Activated T-helper 1 cell treated with Interleukin-2 at 50 U/mL for 16 hours (primary cell): ENCODE measurements around the gene ROR1.

ENCODE experiments used
- DNase-seq: peaks from one replicate; pipeline ENCODE4 v3.0.0-alpha.2; 2020; ENCODE audit warnings: low read depth

ROR1 gene

DNA sequence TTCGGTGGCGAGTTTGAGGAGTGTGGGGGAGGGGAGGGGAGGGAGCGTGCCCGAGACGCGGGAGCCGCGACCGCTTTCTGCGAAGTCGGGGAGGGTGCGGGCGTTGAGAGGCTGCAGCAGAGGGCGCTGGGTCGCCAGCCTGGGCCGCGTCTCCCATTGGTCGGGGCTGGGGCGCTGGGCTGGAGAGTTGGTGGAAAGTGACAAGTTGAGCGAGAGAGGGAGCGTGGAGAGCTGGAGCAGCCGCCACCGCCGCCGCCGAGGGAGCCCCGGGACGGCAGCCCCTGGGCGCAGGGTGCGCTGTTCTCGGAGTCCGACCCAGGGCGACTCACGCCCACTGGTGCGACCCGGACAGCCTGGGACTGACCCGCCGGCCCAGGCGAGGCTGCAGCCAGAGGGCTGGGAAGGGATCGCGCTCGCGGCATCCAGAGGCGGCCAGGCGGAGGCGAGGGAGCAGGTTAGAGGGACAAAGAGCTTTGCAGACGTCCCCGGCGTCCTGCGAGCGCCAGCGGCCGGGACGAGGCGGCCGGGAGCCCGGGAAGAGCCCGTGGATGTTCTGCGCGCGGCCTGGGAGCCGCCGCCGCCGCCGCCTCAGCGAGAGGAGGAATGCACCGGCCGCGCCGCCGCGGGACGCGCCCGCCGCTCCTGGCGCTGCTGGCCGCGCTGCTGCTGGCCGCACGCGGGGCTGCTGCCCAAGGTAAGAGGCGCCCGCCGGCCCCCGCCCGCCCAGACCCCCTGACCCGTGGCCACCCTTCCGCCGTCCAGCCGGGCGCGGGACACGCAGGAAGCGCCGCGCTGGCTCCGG, at the start of gene ROR1:
Gene ROR1, plus strand, starts transcription at position 203 of the 802 bp plus-strand sequence.
- DNase-seq = peak; percentile 1

DNA sequence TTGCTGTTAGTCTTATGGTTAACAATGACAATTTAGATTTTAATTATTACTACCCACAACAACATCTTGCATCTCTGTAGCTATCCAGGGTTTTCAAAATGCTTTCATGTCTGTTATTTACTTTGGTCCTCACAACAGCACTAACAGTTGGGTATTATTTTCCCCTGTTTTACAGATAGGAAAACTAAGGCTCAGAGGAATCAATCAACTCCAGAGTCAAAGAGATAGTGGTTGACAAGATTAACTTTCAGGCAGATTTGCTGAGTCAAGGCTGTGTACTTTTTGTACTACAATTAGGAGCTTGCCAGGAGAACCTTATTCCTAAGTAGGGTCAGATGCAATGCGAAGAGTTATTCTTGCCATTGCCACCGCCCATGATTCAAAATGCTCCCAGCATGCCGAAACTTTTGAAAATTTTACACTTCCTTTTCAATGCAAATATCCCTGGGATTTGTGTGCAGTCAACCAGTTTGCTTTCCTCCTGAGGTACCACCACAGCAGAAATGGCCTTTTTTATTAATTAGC, 49.4 kb upstream of the ROR1 start:
- DNase-seq = no peak

DNA sequence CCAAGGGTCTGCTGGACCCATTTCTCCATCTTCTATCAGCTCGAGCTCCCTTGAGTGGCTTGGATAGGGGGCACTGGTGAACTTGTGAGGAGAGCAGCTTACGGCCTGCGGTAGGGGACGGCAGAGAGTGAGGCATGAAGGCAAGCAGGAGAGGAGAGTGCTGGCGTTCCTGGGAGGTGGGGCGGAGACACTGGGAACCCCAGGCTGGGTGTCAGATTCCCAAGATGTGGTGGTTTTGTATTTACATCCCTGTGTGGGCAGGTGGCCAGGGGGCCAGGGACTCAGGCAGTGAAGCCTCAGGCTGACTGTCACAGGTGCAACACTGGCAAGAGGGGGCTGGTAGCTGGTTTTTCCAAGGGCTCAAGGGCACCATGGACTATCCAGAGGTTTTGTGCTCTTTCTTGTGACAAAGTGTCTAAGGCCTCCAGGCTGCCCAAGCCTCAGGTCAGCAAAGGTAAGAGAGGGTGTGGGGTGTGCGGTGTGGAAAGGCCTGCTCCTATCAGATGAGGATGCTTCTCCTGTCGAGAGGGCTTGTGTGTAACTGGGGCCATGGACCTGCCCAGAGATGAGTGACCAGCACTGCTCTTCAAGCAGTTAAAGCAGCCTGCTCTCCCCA, 45.1 kb upstream of the ROR1 start:
- no peak for DNase-seq

DNA sequence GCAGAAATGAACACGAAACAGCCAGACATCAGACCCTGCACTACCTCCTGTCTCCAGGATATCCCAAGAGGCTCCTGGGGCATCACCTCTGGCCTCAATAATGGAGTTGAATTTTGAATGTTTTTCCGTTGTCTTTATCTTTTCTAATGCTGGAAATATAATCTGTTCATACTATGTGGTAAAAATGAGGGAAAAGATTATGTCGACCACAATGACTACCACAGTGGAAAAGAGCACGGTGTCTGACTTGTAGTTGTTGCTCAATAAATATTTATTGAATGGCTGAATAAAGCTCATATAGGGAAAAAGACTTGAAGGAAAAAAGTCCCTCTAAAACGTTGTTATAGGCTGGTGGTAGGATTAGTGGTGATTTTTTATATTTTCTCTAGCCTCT, 44.6 kb upstream of the ROR1 start:
- no peak for DNase-seq

DNA sequence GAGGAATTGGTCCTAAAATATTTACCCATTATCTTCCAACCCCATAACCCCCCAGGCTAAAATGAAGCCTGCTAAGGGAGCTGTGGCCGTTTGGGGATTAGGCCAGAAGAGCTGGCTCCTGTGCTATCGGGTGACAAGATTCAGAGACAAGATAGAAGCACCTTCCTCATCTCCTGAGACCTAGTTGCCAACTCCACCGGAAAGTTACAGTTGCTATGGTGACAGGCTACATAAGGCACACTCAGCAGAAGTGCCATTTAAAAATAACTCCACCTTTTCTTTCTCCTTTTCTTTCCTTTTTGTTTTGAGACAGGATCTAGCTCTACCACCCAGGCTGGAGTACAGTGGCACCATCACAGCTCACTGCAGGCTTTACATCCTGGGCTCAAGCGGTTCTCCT, 43.6 kb upstream of the ROR1 start:
- no peak for DNase-seq

DNA sequence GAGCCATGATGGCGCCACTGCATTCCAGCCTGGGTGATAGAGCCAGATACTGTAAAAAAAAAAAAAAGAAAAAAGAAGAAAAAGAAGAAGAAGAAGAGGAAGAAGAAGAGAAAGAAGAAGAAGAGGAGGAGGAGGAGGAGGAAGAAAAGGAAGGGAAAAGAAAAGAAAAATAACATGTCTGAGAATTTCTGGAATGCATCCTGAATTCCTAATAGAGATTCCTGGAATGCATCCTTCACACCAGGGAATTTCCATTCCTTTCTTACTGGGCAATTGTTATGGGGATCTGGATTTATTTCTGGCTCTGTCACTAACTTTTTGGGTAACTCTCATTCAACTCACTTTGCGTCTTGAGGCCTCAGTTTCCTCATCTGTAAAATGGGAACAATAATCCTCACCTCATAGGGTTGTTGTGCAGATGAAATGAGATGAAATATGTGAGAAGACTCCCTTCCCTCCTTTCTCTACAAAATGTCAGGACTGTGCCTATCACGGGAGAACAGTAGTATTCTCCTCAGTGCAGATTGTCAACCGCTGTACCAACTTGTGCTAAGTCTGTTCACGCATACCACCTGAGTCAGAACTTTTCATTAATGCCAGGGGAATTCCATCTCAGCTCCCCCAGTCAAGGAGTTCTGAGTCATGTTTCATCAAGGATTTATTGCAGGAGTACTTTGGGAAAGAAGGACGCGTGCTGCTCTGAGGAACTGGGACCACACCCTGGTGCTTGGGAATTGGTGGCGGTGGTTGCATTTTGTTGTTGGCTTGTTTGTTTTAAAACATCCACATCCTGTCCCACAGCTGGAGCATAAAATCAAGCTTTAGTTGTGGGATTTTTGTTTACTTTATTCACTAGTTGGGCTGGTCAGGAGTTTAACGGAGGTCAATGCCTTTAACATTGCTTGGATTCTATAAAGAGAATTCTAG, 42.4 kb upstream of the ROR1 start:
- DNase-seq = no peak

DNA sequence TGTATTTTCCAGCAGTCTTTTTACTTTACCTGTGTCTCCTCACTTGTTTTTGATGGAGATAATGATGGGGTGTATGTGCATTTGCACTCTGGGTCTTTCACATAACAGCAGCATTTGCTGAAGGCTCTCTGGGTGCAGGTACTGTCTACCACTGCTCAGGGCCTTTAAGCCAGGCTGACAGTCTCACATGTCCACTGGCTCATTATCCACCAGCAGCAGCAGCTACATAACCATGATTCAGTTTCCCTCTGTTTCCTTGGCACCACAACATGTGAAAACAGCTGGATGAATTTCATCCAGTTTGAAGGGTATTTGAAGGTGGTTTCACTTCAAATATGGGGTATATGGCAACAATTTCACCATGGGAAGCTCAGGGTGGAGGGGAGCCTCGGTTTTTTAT, 41.2 kb upstream of the ROR1 start:
- no peak for DNase-seq

DNA sequence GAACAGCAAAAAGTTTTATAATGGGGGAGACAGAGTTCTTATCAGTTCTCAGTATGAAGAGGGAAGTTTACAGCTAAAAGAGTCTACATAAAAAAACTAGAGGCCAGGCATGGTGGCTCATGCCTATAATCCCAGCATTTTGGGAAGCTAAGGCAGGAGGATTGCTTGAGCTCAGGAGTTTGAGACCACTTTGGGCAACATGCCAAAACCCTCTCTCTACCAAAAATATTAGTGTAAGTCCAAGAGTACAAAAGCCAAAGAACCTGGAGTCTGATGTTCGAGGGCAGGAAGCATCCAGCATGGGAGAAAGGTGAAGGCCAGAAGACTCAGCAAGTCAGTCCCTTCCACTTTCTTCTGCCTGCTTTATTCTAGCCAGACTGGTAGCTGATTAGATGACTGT, 35.0 kb upstream of the ROR1 start:
- no peak for DNase-seq

DNA sequence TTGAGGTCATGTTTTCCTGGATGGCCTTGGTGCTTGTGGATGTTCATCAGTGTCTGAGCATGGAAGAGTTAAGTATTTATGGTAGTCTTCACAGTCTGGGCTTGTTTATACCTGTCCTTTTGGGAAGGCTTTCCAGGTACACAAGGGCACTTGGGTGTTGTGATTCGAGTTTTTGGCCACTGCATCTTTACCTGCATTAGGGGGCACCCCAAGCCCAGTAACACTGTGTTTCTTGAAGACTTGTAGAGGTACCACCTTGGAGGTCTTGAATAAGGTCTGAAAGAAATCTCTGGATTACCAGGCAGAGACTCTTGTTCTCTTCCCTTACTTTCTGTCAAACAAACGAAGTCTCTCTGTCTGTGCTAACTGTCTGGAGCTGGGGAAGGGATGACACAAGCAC, 34.4 kb upstream of the ROR1 start:
- no peak for DNase-seq

DNA sequence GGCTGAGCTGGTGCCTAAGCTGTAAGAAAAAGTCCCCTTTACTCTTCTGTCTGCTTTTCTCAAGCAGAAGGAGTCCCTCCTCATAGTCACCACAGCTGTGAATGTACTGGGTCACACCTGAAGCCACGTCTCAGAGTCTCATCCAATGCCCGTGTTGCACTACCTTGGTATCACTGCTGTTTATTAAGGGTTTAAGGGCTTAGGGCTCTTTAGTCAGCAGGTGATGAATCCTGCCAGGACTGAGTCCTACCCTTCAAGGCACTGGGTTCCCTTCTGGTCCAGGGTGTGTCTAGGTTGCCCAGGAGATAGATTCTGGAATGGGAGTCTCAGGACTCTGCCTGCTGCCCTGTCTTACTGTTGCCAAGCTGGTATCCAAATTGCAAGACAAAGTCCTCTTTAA, 33.4 kb upstream of the ROR1 start:
- no peak for DNase-seq

DNA sequence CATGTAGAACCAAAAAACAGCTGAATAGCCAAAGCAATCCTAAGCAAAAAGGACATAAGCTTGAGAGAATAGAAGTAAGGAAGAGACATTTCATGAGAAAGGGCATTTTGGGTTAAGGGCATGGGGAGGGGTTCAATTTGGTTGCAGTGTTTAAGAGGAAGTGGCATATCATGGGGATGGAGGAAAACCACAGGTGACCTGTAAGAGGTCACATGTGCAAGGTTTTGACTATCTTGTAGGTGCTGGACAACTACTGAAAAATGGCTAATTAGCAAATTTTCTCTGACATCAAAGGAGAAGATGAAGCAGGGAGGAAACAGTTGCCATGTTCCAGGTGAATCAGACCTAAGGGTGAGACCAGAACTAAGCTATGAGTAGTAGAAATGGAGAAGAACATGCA, 31.3 kb upstream of the ROR1 start:
- no peak for DNase-seq

DNA sequence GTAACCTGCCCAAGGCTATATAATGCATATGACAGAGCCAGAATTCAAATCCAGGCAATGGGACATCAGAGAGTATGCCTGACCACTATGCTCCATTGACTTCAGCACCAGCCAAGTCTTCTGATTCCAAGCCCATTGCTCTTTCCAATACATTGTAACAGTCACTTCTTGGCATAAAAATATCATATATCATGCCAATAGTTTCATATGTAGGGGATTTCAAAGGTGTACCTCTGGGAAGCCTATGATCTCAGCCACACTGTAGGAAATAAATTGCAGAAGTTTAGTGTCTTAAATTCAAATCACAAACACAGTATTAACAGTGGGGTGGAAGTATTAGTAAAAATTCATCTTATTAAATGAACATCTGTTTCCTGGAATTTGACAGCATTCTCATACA, 30.0 kb upstream of the ROR1 start:
- DNase-seq = no peak

DNA sequence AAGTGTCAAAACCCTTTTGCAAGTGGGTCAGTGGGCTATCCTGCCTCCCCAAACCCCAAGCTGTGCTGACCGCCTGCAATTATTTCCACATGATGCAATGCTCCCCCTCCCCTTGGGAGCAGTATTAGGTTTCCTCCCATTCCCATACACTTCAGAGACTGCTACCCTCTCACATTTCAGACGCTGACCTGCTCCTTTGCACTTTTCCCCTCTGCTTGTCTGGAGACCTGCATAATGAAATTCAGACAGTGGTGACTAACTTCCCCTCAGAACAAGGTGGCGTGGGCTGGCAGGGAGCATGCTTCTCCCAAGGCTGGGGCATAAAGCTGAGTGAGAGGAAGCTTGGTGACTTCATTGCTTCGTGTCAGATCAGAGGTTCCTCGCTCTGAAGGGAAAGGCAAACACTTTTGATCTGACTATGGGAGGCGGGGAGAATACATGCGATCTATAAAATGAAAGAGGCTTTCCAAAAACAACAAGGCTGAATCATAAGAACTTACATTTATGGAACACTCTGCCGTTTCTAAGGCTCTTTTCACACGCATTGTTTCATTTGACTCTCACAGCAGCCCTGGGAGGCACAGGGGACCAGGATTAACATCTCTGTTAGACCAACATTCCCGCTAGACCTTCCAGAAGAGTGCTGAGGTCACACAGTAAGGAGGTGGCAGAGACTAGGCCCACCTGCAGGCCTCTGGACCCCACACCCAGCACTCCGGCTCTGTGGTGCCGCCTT, 27.5 kb upstream of the ROR1 start:
- no peak for DNase-seq

DNA sequence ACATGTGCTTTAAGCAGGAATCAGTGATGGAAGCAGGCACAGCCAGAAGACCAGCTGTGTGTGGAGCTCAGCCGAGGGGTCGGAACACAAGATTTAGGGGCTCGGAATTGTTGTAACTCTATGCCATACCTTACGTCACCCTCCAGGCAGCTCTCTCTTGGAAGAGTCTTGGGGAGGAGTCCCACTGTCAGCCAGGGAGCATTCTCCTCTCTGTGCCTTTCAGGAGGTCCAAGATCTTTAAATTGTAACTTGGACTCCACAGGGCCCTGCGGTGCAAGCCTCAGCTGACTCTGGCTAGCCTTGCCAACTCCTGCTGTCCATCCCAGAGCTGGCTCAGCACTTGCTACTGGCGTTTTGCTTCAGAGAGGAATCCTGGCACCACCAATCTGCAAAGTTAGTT, 26.4 kb upstream of the ROR1 start:
- no peak for DNase-seq

DNA sequence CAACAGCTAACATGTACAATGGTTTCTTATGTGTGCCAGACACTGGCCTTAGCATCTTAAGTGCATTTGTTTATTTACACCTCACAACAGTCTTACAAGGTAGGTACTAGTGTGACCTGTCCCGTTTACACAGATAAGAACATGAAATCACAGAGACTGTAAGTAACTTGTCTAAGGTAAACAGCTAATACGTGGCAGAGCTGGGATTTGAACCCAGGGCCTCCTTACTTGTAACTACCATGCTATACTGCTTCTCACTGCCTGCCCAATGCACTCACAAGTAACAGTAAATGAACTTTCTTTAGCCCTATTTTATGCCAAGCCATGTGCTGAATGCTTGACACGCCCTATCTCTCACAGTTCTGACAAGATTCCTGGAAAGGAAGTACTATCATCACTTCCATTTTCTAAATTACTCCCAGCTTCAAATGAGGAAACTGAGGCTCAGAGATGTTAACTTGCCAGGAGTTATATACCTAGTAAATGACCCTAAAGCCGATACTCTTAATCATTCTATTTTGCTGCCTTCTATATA, 25.7 kb upstream of the ROR1 start:
- DNase-seq = no peak

DNA sequence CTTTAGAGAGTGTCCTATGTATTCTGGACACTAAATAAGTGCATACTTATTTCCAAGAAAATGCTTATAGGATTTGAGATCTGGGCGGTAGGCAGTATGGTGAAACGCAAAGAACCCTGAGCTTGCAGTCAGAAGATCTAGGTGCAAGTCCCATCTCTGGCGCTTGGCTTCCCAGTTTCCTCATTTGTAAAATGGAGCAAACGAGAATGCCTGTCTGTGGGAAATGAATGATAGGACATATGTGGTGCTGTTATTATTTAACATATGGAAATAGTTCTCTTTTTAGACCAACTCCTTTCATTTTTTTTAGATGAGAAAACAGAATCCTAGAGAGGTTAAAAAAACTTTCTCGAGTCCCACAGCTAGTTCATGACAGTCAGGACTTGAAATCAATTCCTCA, 25.2 kb upstream of the ROR1 start:
- DNase-seq = no peak

DNA sequence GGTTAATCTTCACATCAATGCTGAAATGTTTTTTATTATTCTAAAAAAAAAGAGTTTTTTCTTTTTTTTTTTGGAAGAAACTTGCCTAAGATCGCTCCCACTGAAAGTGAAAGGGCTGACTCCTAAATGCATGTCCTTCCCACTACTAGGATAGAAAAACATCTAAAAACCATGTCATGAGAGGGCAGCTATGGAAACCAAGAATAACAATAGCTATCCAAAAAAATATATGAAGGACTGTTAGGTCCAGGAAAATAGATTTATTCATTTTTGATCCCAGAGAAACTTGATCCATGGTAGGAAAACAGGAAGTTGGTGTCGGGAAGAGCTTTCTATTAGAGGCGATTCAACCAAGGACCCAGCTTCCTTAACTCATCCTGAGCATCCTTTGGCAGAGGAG, 23.1 kb upstream of the ROR1 start:
- no peak for DNase-seq

DNA sequence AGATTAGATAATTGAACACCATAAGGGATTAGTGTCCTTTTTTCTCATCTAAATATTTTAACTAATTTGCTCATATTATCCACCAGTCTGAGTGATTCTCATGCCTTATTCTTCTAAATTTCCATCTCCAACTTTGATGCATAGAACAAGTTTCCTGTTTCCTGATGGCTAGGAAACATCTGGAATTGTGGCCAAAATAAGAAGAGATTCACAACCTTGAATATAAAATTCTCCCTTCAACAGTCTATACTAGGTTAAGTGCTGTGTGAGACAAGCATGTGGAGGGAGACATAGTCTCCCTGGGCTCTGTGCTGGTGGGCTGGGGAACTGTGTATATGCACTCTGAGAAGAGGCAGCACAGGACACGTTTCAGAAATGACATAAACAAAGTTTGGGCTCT, 21.6 kb upstream of the ROR1 start:
- no peak for DNase-seq

DNA sequence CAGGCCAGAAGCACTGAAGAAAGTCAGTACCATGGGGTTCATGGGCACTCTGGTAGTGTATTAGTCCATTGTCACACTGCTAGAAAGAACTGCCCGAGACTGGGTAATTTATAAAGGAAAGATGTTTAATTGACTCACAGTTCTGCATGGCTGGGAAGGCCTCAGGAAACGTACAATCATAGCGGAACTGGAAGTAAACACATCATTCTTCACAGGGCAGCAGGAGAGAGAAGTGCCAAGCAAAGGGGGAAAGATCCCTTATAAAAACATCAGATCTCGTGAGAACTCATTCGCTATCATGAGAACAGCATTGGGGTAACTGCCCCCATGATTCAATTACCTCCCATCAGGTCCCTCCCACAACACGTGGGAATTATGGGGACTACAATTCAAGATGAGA, 20.2 kb upstream of the ROR1 start:
- DNase-seq = no peak

DNA sequence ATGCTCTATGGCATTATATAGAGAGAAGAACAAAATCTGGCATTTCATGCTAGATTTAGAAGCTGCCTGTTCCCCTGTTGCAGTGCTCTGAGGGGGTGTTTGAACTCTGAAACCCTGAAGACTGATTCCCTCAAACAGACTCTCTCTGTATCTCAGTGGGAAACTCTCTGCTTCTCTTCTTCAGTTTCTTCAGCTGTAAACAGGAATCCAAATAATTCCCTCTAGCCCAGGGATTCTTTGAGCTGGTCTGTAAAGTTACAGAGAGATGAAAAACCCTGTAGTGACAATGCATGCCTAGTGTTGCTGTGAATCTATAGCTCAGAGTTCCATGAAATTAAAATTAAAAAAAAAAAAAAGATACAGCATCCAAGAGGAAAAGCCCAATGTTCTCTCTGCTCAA, 17.0 kb upstream of the ROR1 start:
- DNase-seq = no peak

DNA sequence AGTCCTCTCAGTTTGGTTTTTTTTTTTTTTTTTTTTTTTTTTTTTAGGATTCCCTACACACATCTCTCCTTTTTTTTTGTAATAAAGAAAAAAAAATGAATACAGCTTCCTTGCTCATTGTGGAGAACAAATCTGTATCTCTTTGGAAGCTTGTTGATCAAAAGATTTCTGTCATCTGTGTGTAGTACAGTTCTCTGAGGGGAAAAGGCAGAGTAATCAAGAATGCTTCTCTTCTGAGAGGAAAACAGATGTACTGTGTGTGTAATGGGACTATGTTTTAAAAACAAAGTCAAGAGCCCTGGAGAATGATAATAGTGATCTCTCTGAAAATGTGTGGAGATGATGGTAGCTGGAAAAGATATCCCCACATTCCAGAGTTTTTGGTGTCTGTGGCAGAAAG, 16.5 kb upstream of the ROR1 start:
- no peak for DNase-seq

DNA sequence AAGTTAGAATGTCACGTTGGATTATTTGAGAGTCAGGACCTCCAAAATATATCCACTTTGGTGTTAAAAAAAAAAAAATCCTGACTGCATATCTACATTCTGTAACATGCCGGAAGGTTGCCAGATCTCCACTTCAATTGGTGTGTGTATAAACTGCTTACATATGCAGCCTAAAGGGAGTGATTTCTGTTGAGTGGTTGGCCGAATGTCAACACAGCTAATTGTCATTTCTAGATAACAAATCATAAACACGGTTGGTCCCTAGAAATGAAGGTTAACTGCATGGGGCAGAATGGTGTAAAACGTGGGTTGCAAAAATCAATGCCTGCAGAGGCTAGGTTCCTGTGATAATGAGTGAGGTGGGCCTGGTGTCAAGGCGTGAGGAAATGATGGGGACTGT, 15.0 kb upstream of the ROR1 start:
- no peak for DNase-seq
